Common myeloid progenitor, CD34-positive (primary cell): Measurements from ENCODE around the gene DUSP7.

Experiments used
- CTCF ChIA-PET: fragments of 350-600 bp; sonication (Branson Sonifier 250); formaldehyde crosslinking; loops from one replicate; lab custom pipeline; 2021; ENCODE audit warnings: antibody characterized with exemption; lab: Charles Lee
- POLR2A ChIA-PET: fragments of 350-600 bp; sonication (Branson Sonifier 250); formaldehyde crosslinking; loops from one replicate; lab custom pipeline; 2021; ENCODE audit warnings: antibody characterized with exemption; lab: Charles Lee
- DNase-seq, 3 donors: peaks; one replicate each; pipeline versions ENCODE4 v3.0.0 to v3.0.0-alpha.2; 2013
- H3K27ac ChIP-seq, 2 experiments: 1 replicate in 1 of 2; 2 replicates in 1 of 2; pipeline ENCODE4 v1.7.0; 2013; ENCODE audit warnings: inconsistent platforms in 2 of 2, low read length in 2 of 2, mild to moderate bottlenecking in 2 of 2, low read depth in 1 of 2, moderate library complexity in 1 of 2; ENCODE audit not compliant: severe bottlenecking in 2 of 2, insufficient read depth in 1 of 2, poor library complexity in 1 of 2
- H3K27me3 ChIP-seq, 5 experiments: replicated peaks in 2 of 5; 1 replicate in 3 of 5; 2 replicates in 2 of 5; pipeline versions ENCODE4 v1.6.1 to v1.7.0; 2013; ENCODE audit warnings: low read length in 4 of 5, mild to moderate bottlenecking in 2 of 5, moderate library complexity in 2 of 5, inconsistent platforms in 1 of 5; ENCODE audit not compliant: insufficient read depth in 5 of 5, control insufficient read depth in 4 of 5
- H3K36me3 ChIP-seq, 4 experiments: 1 replicate in 2 of 4; 2 replicates in 2 of 4; pipeline versions ENCODE4 v1.6.1 to v1.7.0; 2013; ENCODE audit warnings: low read length in 3 of 4, control low read depth in 1 of 4, mild to moderate bottlenecking in 1 of 4; ENCODE audit not compliant: control insufficient read depth in 4 of 4, insufficient read depth in 4 of 4
- H3K4me1 ChIP-seq, 4 experiments: 1 replicate in 3 of 4; 2 replicates in 1 of 4; pipeline versions ENCODE4 v1.6.1 to v1.7.1; 2013; ENCODE audit warnings: low read length in 3 of 4, mild to moderate bottlenecking in 3 of 4, control low read depth in 1 of 4, inconsistent platforms in 1 of 4, moderate library complexity in 1 of 4; ENCODE audit not compliant: control insufficient read depth in 4 of 4, insufficient read depth in 4 of 4; ENCODE audit errors: control extremely low read depth in 1 of 4
- H3K4me3 ChIP-seq, 7 experiments: 1 replicate in 4 of 7; 2 replicates in 3 of 7; pipeline versions ENCODE4 v1.5.1 to v1.7.0; 2013; ENCODE audit warnings: mild to moderate bottlenecking in 7 of 7, low read length in 6 of 7, moderate library complexity in 6 of 7, inconsistent platforms in 2 of 7, low read depth in 2 of 7, control low read depth in 1 of 7; ENCODE audit not compliant: insufficient read depth in 4 of 7, control insufficient read depth in 1 of 7; ENCODE audit errors: extremely low read depth in 1 of 7
- H3K9me3 ChIP-seq, 5 experiments: 1 replicate in 4 of 5; 2 replicates in 1 of 5; pipeline versions ENCODE4 v1.6.1 to v1.7.1; 2013; ENCODE audit warnings: low read length in 4 of 5, mild to moderate bottlenecking in 2 of 5, inconsistent platforms in 1 of 5, low read depth in 1 of 5, moderate library complexity in 1 of 5; ENCODE audit not compliant: control insufficient read depth in 4 of 5, insufficient read depth in 2 of 5; ENCODE audit errors: control extremely low read depth in 1 of 5
- WGBS: methylation state at CpG from one replicate; pipeline ENCODE4 v1.1.5; 2013; ENCODE audit not compliant: insufficient coverage; 5-methylcytosine and 5-hydroxymethylcytosine counted together

Gene DUSP7

GRCh38 chr3:52090131-52090932, 34.0 kb upstream of the DUSP7 start:
- Histone ChIP-seq H3K4me1 (peaks cover 5 to 57% (median 36%) of the 10 kb centered on the region in 4 experiments), H3K27me3 (no peaks in the 10 kb centered on the region), H3K36me3 (peaks cover 0 to 15% (median 5%) of the 10 kb centered on the region in 4 experiments), H3K27ac (no peak overlapping the region), H3K9me3 (no peaks in the 10 kb centered on the region), H3K4me3 (no peak overlapping the region)
- 92% methylated on average over 11 of the region's 12 CpGs for WGBS
- DNase-seq, result no peak
- ChIA-PET POLR2A (no interaction called here), CTCF (interaction anchor here (1.1 to 1.5 kb wide), 2 partner anchors 14 to 32 kb away, joined by 3 read pairs; no protein-coding TSS in a partner anchor)

GRCh38 chr3:52089691-52090090, 33.3 kb upstream of the DUSP7 start:
- no peak for DNase-seq
- peaks cover 0 to 14% (median 2%) of the 10 kb centered on the region in 4 experiments for H3K36me3 ChIP-seq
- H3K9me3 ChIP-seq, result no peaks in the 10 kb centered on the region
- H3K4me3 ChIP-seq, result no peak overlapping the region
- POLR2A ChIA-PET, result no interaction called here
- peaks cover 5 to 60% (median 42%) of the 10 kb centered on the region in 4 experiments for H3K4me1 ChIP-seq
- no peaks in the 10 kb centered on the region for H3K27me3 ChIP-seq
- WGBS, result 100% methylated on average over 1 of the region's 4 CpGs
- H3K27ac ChIP-seq, result no peak overlapping the region
- CTCF ChIA-PET, result interaction anchor here (1.1 kb wide), 1 partner anchor 14 kb away, joined by 3 read pairs; no protein-coding TSS in a partner anchor

GRCh38 chr3:52088445-52089367, 32.3 kb upstream of the DUSP7 start:
- ChIA-PET CTCF (interaction anchor here (1.5 to 7.9 kb wide), 2 partner anchors 35 to 54 kb away, joined by 3 to 46 read pairs; partner anchors contain the start of gene DUSP7), POLR2A (no interaction called here)
- H3K9me3 ChIP-seq, result no peaks in the 10 kb centered on the region
- no peaks in the 10 kb centered on the region for H3K27me3 ChIP-seq
- H3K27ac ChIP-seq, result no peak overlapping the region
- peaks cover 5 to 60% (median 42%) of the 10 kb centered on the region in 4 experiments for H3K4me1 ChIP-seq
- H3K4me3 ChIP-seq, result peak overlapping the region in 1 of 7 experiments; percentile 12
- peaks cover 0 to 11% (median 2%) of the 10 kb centered on the region in 4 experiments for H3K36me3 ChIP-seq
- DNase-seq, result no peak
- WGBS, result 90% methylated on average over 16 of the region's 17 CpGs

GRCh38 chr3:52087731-52088130, 31.4 kb upstream of the DUSP7 start:
- Histone ChIP-seq H3K36me3 (peaks cover 0 to 5% (median 3%) of the 10 kb centered on the region in 4 experiments), H3K4me3 (no peak overlapping the region), H3K4me1 (peaks cover 5 to 60% (median 42%) of the 10 kb centered on the region in 4 experiments), H3K9me3 (no peaks in the 10 kb centered on the region), H3K27ac (no peak overlapping the region), H3K27me3 (no peaks in the 10 kb centered on the region)
- no peak for DNase-seq
- POLR2A ChIA-PET, result no interaction called here
- WGBS, result 93% methylated on average over 2 of the region's 3 CpGs
- CTCF ChIA-PET, result interaction anchor here (0.8 to 7.9 kb wide), 6 partner anchors 10 to 87 kb away, joined by 3 to 46 read pairs (median 6); partner anchors contain the start of gene DUSP7

GRCh38 chr3:52086976-52087663, 30.7 kb upstream of the DUSP7 start:
- Histone ChIP-seq H3K4me1 (peaks cover 5 to 60% (median 42%) of the 10 kb centered on the region in 4 experiments), H3K36me3 (peaks cover 0 to 4% (median 1%) of the 10 kb centered on the region in 4 experiments), H3K9me3 (no peaks in the 10 kb centered on the region), H3K27me3 (no peaks in the 10 kb centered on the region), H3K4me3 (peak overlapping the region in 2 of 7 experiments; percentile 4 to 7), H3K27ac (peak overlapping the region in 1 of 2 experiments; percentile 19)
- ChIA-PET CTCF (interaction anchor here (0.8 to 7.9 kb wide), 6 partner anchors 9 to 86 kb away, joined by 3 to 46 read pairs (median 6); partner anchors contain the start of gene DUSP7), POLR2A (no interaction called here)
- peak; percentile 28 to 47 (median 45) for DNase-seq
- WGBS, result 65% methylated on average over 6 of the region's 8 CpGs

GRCh38 chr3:52086461-52086860, 30.1 kb upstream of the DUSP7 start:
- ChIA-PET CTCF (interaction anchor here (0.5 to 7.9 kb wide), 6 partner anchors 9 to 77 kb away, joined by 3 to 46 read pairs (median 6); partner anchors contain the start of gene DUSP7), POLR2A (interaction anchor here (0.5 kb wide), 1 partner anchor 22 kb away, joined by 4 read pairs; no protein-coding TSS in a partner anchor)
- Histone ChIP-seq H3K27me3 (no peaks in the 10 kb centered on the region), H3K27ac (no peak overlapping the region), H3K4me1 (peaks cover 5 to 60% (median 42%) of the 10 kb centered on the region in 4 experiments), H3K4me3 (no peak overlapping the region), H3K9me3 (no peaks in the 10 kb centered on the region), H3K36me3 (peaks cover 0 to 4% (median 1%) of the 10 kb centered on the region in 4 experiments)
- DNase-seq, result no peak
- 86% methylated on average over 6 of the region's 6 CpGs for WGBS
